K562 (cell line): ENCODE data around the gene FBXL22. TPM values are rescaled to one million over a fixed set of nuclear protein-coding genes. Genes with fewer than 3 reads are reported as not detected.

Experiments used
- ATAC-seq: fragments of 200-7000 bp; cut with Tn5 transposase; 3 replicates; pipeline ENCODE4 v1.9.1; 2020; ENCODE audit warnings: moderate library complexity
- BruUV-seq: library from RNA; stranded (reverse); fragments of 400-500 nt; replicated peaks from 2 replicates; lab custom pipeline; 2021; lab: Mats Ljungman, UMichigan
- CTCF ChIA-PET: fragments of 300-600 bp; formaldehyde crosslinking; extraction: SDS; loops from one replicate; lab custom pipeline; 2021; ENCODE audit warnings: low intra/inter-chr PET ratio; lab: Yijun Ruan, JAX
- POLR2A ChIA-PET: fragments of 300-600, 350-650 bp; sonication (Branson Sonifier 250); formaldehyde crosslinking; extraction: SDS; loops from one replicate; lab custom pipeline; 2021; ENCODE audit warnings: antibody characterized with exemption, inconsistent platforms; lab: Yijun Ruan, JAX
- DNase-seq, 4 experiments: peaks; one replicate each; pipeline versions ENCODE4 v3.0.0 to v3.0.0-alpha.2; 2011 to 2018; ENCODE audit warnings: low spot score in 3 of 4, mixed read lengths in 3 of 4; ENCODE audit errors: extremely low read depth in 1 of 4
- FAIRE-seq: peaks from 2 replicates; lab custom pipeline; 2011; peaks lifted over from hg19 to GRCh38; lab: Jason Lieb, UNC
- H2AFZ ChIP-seq: 2 replicates; pipeline ENCODE4 v1.6.0; 2011; ENCODE audit warnings: low read depth, low read length, control low read depth, inconsistent platforms
- H3K27ac ChIP-seq: fragments of 200-600 bp; 3 replicates; pipeline ENCODE4 v1.8.0; 2011; ENCODE audit warnings: low read depth, mild to moderate bottlenecking, control low read depth, inconsistent platforms, low read length, moderate library complexity, mixed read lengths; ENCODE audit errors: extremely low read depth
- H3K27me3 ChIP-seq, 2 experiments: fragments of 300-600 bp in 1 of 2; 2 replicates in 1 of 2; 3 replicates in 1 of 2; pipeline versions ENCODE4 v1.6.0 to v1.8.0; 2011; ENCODE audit warnings: inconsistent platforms in 2 of 2, low read length in 2 of 2, mild to moderate bottlenecking in 1 of 2, mixed read lengths in 1 of 2, moderate library complexity in 1 of 2; ENCODE audit not compliant: control insufficient read depth in 2 of 2, insufficient read depth in 2 of 2
- H3K36me3 ChIP-seq: fragments of 300-600 bp; 3 replicates; pipeline ENCODE4 v1.8.0; 2011; ENCODE audit warnings: mild to moderate bottlenecking, low read length, inconsistent platforms; ENCODE audit not compliant: control insufficient read depth, insufficient read depth
- H3K4me1 ChIP-seq, 2 experiments: fragments of 200-600 bp in 1 of 2; replicated peaks in 1 of 2; 2 replicates in 1 of 2; 3 replicates in 1 of 2; pipeline versions ENCODE4 v1.5.1 to v1.8.0; 2011; ENCODE audit warnings: inconsistent platforms in 2 of 2, low read length in 2 of 2, mild to moderate bottlenecking in 1 of 2, mixed read lengths in 1 of 2, moderate library complexity in 1 of 2; ENCODE audit not compliant: control insufficient read depth in 2 of 2, insufficient read depth in 2 of 2
- H3K4me2 ChIP-seq: 2 replicates; pipeline ENCODE4 v1.6.1; 2011; ENCODE audit warnings: low read length, control low read depth, inconsistent platforms, mixed read lengths; ENCODE audit not compliant: insufficient read depth
- H3K4me3 ChIP-seq: fragments of 200-600 bp; sonication (generic), shearing (Covaris generic); 2 replicates; pipeline ENCODE4 v1.5.1; 2016; ENCODE audit warnings: control low read depth, inconsistent platforms
- H3K79me2 ChIP-seq: fragments of 200-600 bp; 3 replicates; pipeline ENCODE4 v1.8.0; 2011; ENCODE audit warnings: low read length, inconsistent platforms; ENCODE audit not compliant: control insufficient read depth, insufficient read depth
- H3K9ac ChIP-seq, 2 experiments: 2 replicates each; pipeline versions ENCODE4 v1.6.0 to v1.6.1; 2011; ENCODE audit warnings: low read depth in 2 of 2, low read length in 2 of 2, control low read depth in 1 of 2, inconsistent platforms in 1 of 2, mild to moderate bottlenecking in 1 of 2, mixed read lengths in 1 of 2; ENCODE audit not compliant: insufficient read depth in 1 of 2
- H3K9me1 ChIP-seq: one replicate; pipeline ENCODE4 v1.6.0; 2011; ENCODE audit warnings: inconsistent platforms, mild to moderate bottlenecking, low read length, moderate library complexity; ENCODE audit not compliant: control insufficient read depth, insufficient read depth
- H3K9me3 ChIP-seq: replicated peaks from 2 replicates; pipeline ENCODE4 v1.5.1; 2011; ENCODE audit warnings: low read depth, low read length, inconsistent platforms; ENCODE audit not compliant: control insufficient read depth, insufficient read depth
- H4K20me1 ChIP-seq: replicated peaks from 2 replicates; pipeline ENCODE4 v1.6.1; 2011; ENCODE audit warnings: low read length, inconsistent platforms, mixed read lengths; ENCODE audit not compliant: control insufficient read depth, insufficient read depth
- MYNN ChIP-seq, 2 experiments: sonication (generic); formaldehyde crosslinking in 1 of 2; IDR thresholded peaks; 2 replicates each; pipeline versions ENCODE4 v1.5.0 to v1.6.1; 2016 to 2020; ENCODE audit warnings: antibody characterized with exemption in 1 of 2, missing genetic modification reagents in 1 of 2
- ZFP30 ChIP-seq: fragments of 250-450 bp; sonication (Bioruptor Pico); IDR thresholded peaks from 2 replicates; pipeline ENCODE4 v1.8.0; 2022; ENCODE audit warnings: moderate library complexity, mild to moderate bottlenecking, inconsistent platforms, borderline replicate concordance
- WGBS: fragments of 100-300 bp; shearing (Covaris generic); methylation state at CpG from one replicate; pipeline ENCODE4 v1.1.6; 2016; ENCODE audit warnings: low coverage, mixed read lengths; ENCODE audit not compliant: insufficient coverage; ENCODE audit errors: missing lambda C conversion rate; 5-methylcytosine and 5-hydroxymethylcytosine counted together
- in situ Hi-C: fragments of 300-500 bp; cut with MboI; formaldehyde crosslinking; loops from 4 replicates; pipeline ENCODE4 v1.15.0; 2018; ENCODE audit warnings: inconsistent platforms, mixed read lengths
- intact Hi-C: fragments of 100-400 bp; cut with micrococcal nuclease; formaldehyde crosslinking; loops from 2 replicates; pipeline ENCODE4 v1.14.2; 2022
- polyA plus RNA-seq, 8 experiments: library from polyadenylated mRNA; depleted of rRNA in 4 of 8; stranded (reverse) in 5 of 8; unstranded in 3 of 8; fragments of >200 nt; fragmentation: Nextera tagmentation in 2 of 8; fragmentation: Illumina TruSeq in 1 of 8; extraction: Ambion mirVana in 2 of 8; extraction: Trizol in 1 of 8; gene quantifications; 2 replicates each; pipeline versions ENCODE4 v1.2.1 to v1.2.3, GENCODE V29; 2011 to 2014; ENCODE audit warnings: inconsistent platforms in 1 of 8, missing spikeins in 1 of 8
- total RNA-seq, 7 experiments: library from RNA; depleted of rRNA in 6 of 7; stranded (reverse); fragments of >200 nt in 6 of 7; fragmentation: Illumina TruSeq in 2 of 7; extraction: Trizol in 2 of 7; gene quantifications; 2 replicates each; pipeline versions ENCODE4 v1.2.1 to v1.2.3, GENCODE V29; 2011 to 2021; ENCODE audit warnings: low replicate concordance in 1 of 7
- TF ChIP-seq, protein P1 (sequence below): fragments of 450-650 bp; IDR thresholded peaks from 2 replicates; pipeline ENCODE4 v1.7.0; 2016; ENCODE audit warnings: borderline replicate concordance

Gene FBXL22
- total and polyA plus RNA-seq, 9 of the 15 experiments (the other 6 are each of a cell fraction or from before 2014, with no cell fraction given), result not detected

DNA sequence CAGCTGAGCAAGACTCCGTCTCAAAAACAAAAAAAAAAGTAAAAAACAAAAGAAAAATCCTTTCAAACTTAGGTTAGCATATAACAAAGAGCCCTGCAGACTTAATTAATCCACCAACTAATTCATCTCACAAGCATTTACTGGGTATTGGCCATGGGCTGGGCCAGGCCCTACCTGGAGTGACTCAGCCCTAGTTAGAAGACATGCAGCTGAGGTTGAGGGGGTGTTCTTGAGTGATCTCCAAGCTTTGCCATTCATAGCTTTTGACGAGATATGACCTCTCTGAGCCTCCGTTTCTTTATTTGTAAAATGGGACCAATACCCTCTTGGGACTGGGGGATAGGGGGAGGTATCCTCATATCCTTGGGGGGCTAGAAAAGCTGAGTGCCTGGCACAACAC is 7.8 kb downstream of the FBXL22 start (continued):
- TF ChIP-seq, protein P1, sequence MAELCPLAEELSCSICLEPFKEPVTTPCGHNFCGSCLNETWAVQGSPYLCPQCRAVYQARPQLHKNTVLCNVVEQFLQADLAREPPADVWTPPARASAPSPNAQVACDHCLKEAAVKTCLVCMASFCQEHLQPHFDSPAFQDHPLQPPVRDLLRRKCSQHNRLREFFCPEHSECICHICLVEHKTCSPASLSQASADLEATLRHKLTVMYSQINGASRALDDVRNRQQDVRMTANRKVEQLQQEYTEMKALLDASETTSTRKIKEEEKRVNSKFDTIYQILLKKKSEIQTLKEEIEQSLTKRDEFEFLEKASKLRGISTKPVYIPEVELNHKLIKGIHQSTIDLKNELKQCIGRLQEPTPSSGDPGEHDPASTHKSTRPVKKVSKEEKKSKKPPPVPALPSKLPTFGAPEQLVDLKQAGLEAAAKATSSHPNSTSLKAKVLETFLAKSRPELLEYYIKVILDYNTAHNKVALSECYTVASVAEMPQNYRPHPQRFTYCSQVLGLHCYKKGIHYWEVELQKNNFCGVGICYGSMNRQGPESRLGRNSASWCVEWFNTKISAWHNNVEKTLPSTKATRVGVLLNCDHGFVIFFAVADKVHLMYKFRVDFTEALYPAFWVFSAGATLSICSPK, result no peak

DNA sequence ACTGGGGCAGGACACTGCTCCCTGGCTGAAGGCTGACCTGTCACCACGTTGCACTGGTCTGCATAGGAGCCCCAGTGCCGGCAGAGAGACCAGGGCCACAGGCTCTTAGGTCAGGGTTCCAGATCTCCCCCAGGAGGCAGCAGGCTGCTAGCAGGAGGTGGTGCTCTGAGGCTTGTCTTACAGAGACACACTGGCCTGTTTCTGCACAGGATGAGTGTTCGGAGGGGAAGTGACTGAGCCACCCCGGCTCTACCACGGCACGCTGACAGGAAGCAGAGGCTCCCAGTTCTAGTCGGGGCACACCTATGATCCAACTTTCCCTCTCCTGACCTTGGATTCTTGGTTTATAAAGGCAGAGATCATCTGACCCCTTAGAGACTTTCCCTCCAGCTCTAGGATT is 8.6 kb downstream of the FBXL22 start:
- H3K4me2 ChIP-seq, result no peak overlapping the region
- in situ Hi-C loops, result no loop called here
- H3K9me3 ChIP-seq, result no peaks in the 10 kb centered on the region
- peaks cover 49% of the 10 kb centered on the region; the same call in 2 of the 3 replicates for H3K36me3 ChIP-seq
- ATAC-seq, result no peak
- no peak for DNase-seq
- H2AFZ ChIP-seq, result no peak overlapping the region
- H3K9ac ChIP-seq, result peak overlapping the region in 1 of 2 experiments; percentile 53; a peak in 1 of 4 replicates
- TF ChIP-seq MYNN (IDR thresholded peaks at IDR 0.05) (0 out of 2 replicates have a peak, but pooled peaks have one; percentile 8), MYNN (CRISPR knock-in tag; IDR thresholded peaks at IDR 0.05) (no peak), ZFP30 (CRISPR knock-in tag) (no peak)
- TF ChIP-seq, all 486 proteins: peak for 1
- 83% methylated on average over 7 of the region's 7 CpGs for WGBS
- Histone ChIP-seq H3K27ac (no peak overlapping the region), H3K4me3 (no peak overlapping the region), H4K20me1 (no peaks in the 10 kb centered on the region), H3K79me2 (no peaks in the 10 kb centered on the region), H3K27me3 (no peaks in the 10 kb centered on the region), H3K4me1 (peaks cover 0 to 6% of the 10 kb centered on the region in 2 experiments; a peak in 3 of 5 replicates), H3K9me1 (no peaks in the 10 kb centered on the region)
- no peak for FAIRE-seq
- CTCF ChIA-PET, result no interaction called here
- no TSS peak for BruUV-seq
- intact Hi-C loops, result no loop called here
- POLR2A ChIA-PET, result interaction anchor here (0.7 to 0.8 kb wide), 3 partner anchors 8 to 307 kb away, joined by 3 to 4 read pairs (median 3); partner anchors contain the start of gene FBXL22
